ENCODE results near the gene FBXW5. TPM values are rescaled to one million over a fixed set of nuclear protein-coding genes. Genes with fewer than 3 reads are reported as not detected.

The FBXW5 gene
- 10 to 100 TPM; 67.7 to 74.9 TPM for total RNA-seq

GRCh38 chr9:136944519-136945332 lies at the start of gene FBXW5, which contains the start of gene C8G:
Gene FBXW5, minus strand, starts transcription at chr9:136944738. Its CDS starts 655 bp downstream, at chr9:136944083.
Gene C8G, plus strand, starts transcription at chr9:136945243. Its CDS starts 78 bp downstream, at chr9:136945321.
- DNase-seq (peak; percentile 96 to 98), ATAC-seq (replicated peaks in 1 of 2) (peak; percentile 81 to 83)
- no peaks in the 10 kb centered on the region for H3K9me3 Mint-ChIP-seq
- H3K27me3 Mint-ChIP-seq (ENCODE audit: low read depth): no peaks in the 10 kb centered on the region
- H3K36me3 Mint-ChIP-seq (ENCODE audit: insufficient read depth in 2 of 2): peaks cover 0 to 1% of the 10 kb centered on the region in 2 donors
- H3K27ac Mint-ChIP-seq: peak within 1 kb of the TSS; percentile 61
- peak within 1 kb of the TSS; percentile 79 to 80 for H3K4me3 Mint-ChIP-seq
- peaks cover 19% of the 10 kb centered on the region for H3K4me1 Mint-ChIP-seq (ENCODE audit: low read depth)

- ATAC-seq (replicated peaks in 1 of 2): no peak
Measured at GRCh38 chr9:136992819-136993369, 48.4 kb upstream of the FBXW5 start.

GRCh38 chr9:136991993-136992818 lies 47.7 kb upstream of the FBXW5 start, which contains the start of gene PAXX:
Gene PAXX, plus strand, starts transcription at chr9:136992422. Its CDS starts 22 bp downstream, at chr9:136992444.
- H3K27me3 Mint-ChIP-seq (ENCODE audit: low read depth): no peaks in the 10 kb centered on the region
- no peaks in the 10 kb centered on the region for H3K9me3 Mint-ChIP-seq
- peak; percentile 90 to 93 for ATAC-seq (replicated peaks in 1 of 2)
- H3K4me3 Mint-ChIP-seq: peak within 1 kb of the TSS; percentile 85 to 88
- H3K36me3 Mint-ChIP-seq (ENCODE audit: insufficient read depth in 2 of 2): no peaks in the 10 kb centered on the region
- peak within 1 kb of the TSS; percentile 54 for H3K27ac Mint-ChIP-seq
- peaks cover 22% of the 10 kb centered on the region for H3K4me1 Mint-ChIP-seq (ENCODE audit: low read depth)
- DNase-seq: peak; percentile 96 to 99

More at GRCh38 chr9:136992819-136993369, 48.4 kb upstream of the FBXW5 start:
- Mint-ChIP-seq H3K27ac (no peak overlapping the region), H3K9me3 (no peaks in the 10 kb centered on the region), H3K27me3 (ENCODE audit: low read depth) (peaks cover 4% of the 10 kb centered on the region), H3K4me1 (ENCODE audit: low read depth) (peaks cover 29% of the 10 kb centered on the region), H3K36me3 (ENCODE audit: insufficient read depth in 2 of 2) (no peaks in the 10 kb centered on the region), H3K4me3 (peak overlapping the region; percentile 85 to 88)
- DNase-seq: no peak

GRCh38 chr9:136990242-136990911 lies 45.8 kb upstream of the FBXW5 start:
- H3K9me3 Mint-ChIP-seq: no peaks in the 10 kb centered on the region
- H3K4me3 Mint-ChIP-seq: peak overlapping the region in 1 of 2 donors; percentile 11
- H3K27ac Mint-ChIP-seq: peak overlapping the region; percentile 26
- no peaks in the 10 kb centered on the region for H3K36me3 Mint-ChIP-seq (ENCODE audit: insufficient read depth in 2 of 2)
- peaks cover 15% of the 10 kb centered on the region for H3K4me1 Mint-ChIP-seq (ENCODE audit: low read depth)
- no peak for ATAC-seq (replicated peaks in 1 of 2)
- peaks cover 5% of the 10 kb centered on the region for H3K27me3 Mint-ChIP-seq (ENCODE audit: low read depth)
- no peak for DNase-seq

GRCh38 chr9:136988872-136989271 lies 44.3 kb upstream of the FBXW5 start:
- no peak overlapping the region for H3K4me3 Mint-ChIP-seq
- H3K4me1 Mint-ChIP-seq (ENCODE audit: low read depth): peaks cover 13% of the 10 kb centered on the region
- H3K27me3 Mint-ChIP-seq (ENCODE audit: low read depth): peaks cover 10% of the 10 kb centered on the region
- no peaks in the 10 kb centered on the region for H3K36me3 Mint-ChIP-seq (ENCODE audit: insufficient read depth in 2 of 2)
- DNase-seq: no peak
- ATAC-seq (replicated peaks in 1 of 2): no peak
- no peak overlapping the region for H3K27ac Mint-ChIP-seq
- H3K9me3 Mint-ChIP-seq: no peaks in the 10 kb centered on the region

GRCh38 chr9:136985853-136986252 lies 41.3 kb upstream of the FBXW5 start:
- DNase-seq (no peak), ATAC-seq (replicated peaks in 1 of 2) (no peak)
- Mint-ChIP-seq H3K27me3 (ENCODE audit: low read depth) (peaks cover 14% of the 10 kb centered on the region), H3K27ac (no peak overlapping the region), H3K4me3 (no peak overlapping the region), H3K4me1 (ENCODE audit: low read depth) (no peaks in the 10 kb centered on the region), H3K36me3 (ENCODE audit: insufficient read depth in 2 of 2) (no peaks in the 10 kb centered on the region), H3K9me3 (no peaks in the 10 kb centered on the region)

- DNase-seq (no peak), ATAC-seq (replicated peaks in 1 of 2) (peak in 1 of 2 donors; percentile 25)
- Mint-ChIP-seq H3K4me3 (no peak overlapping the region), H3K27ac (no peak overlapping the region), H3K4me1 (ENCODE audit: low read depth) (no peaks in the 10 kb centered on the region), H3K36me3 (ENCODE audit: insufficient read depth in 2 of 2) (no peaks in the 10 kb centered on the region), H3K27me3 (ENCODE audit: low read depth) (peaks cover 14% of the 10 kb centered on the region), H3K9me3 (no peaks in the 10 kb centered on the region)
Measured at GRCh38 chr9:136985027-136985602, 40.6 kb upstream of the FBXW5 start.

- H3K36me3 Mint-ChIP-seq (ENCODE audit: insufficient read depth in 2 of 2): no peaks in the 10 kb centered on the region
- H3K4me3 Mint-ChIP-seq: no peak overlapping the region
- ATAC-seq (replicated peaks in 1 of 2) (no peak), DNase-seq (no peak)
- H3K27me3 Mint-ChIP-seq (ENCODE audit: low read depth): peaks cover 14% of the 10 kb centered on the region
- no peaks in the 10 kb centered on the region for H3K4me1 Mint-ChIP-seq (ENCODE audit: low read depth)
- H3K27ac Mint-ChIP-seq: no peak overlapping the region
- H3K9me3 Mint-ChIP-seq: no peaks in the 10 kb centered on the region
Measured at GRCh38 chr9:136984464-136985026, 40.0 kb upstream of the FBXW5 start.

GRCh38 chr9:136983656-136984314 lies 39.2 kb upstream of the FBXW5 start:
- Mint-ChIP-seq H3K27me3 (ENCODE audit: low read depth) (peaks cover 14% of the 10 kb centered on the region), H3K27ac (no peak overlapping the region), H3K36me3 (ENCODE audit: insufficient read depth in 2 of 2) (no peaks in the 10 kb centered on the region), H3K4me3 (no peak overlapping the region), H3K4me1 (ENCODE audit: low read depth) (no peaks in the 10 kb centered on the region), H3K9me3 (no peaks in the 10 kb centered on the region)
- DNase-seq: no peak
- ATAC-seq (replicated peaks in 1 of 2): no peak

- DNase-seq (no peak), ATAC-seq (replicated peaks in 1 of 2) (no peak)
- H3K27ac Mint-ChIP-seq: no peak overlapping the region
- no peaks in the 10 kb centered on the region for H3K4me1 Mint-ChIP-seq (ENCODE audit: low read depth)
- no peaks in the 10 kb centered on the region for H3K9me3 Mint-ChIP-seq
- no peak overlapping the region for H3K4me3 Mint-ChIP-seq
- peaks cover 14% of the 10 kb centered on the region for H3K27me3 Mint-ChIP-seq (ENCODE audit: low read depth)
- no peaks in the 10 kb centered on the region for H3K36me3 Mint-ChIP-seq (ENCODE audit: insufficient read depth in 2 of 2)
Measured at GRCh38 chr9:136983167-136983566, 38.6 kb upstream of the FBXW5 start.

GRCh38 chr9:136982232-136983051 lies 37.9 kb upstream of the FBXW5 start, which contains the start of gene LCNL1:
Gene LCNL1, plus strand, starts transcription at chr9:136982993. Its CDS starts 594 bp downstream, at chr9:136983587.
- Mint-ChIP-seq H3K27ac (no peak within 1 kb of the TSS), H3K4me3 (no peak within 1 kb of the TSS)

More at GRCh38 chr9:136982232-136983051, 37.9 kb upstream of the FBXW5 start, which contains the start of gene LCNL1:
- Mint-ChIP-seq H3K27me3 (ENCODE audit: low read depth) (peaks cover 14% of the 10 kb centered on the region), H3K36me3 (ENCODE audit: insufficient read depth in 2 of 2) (no peaks in the 10 kb centered on the region), H3K9me3 (no peaks in the 10 kb centered on the region), H3K4me1 (ENCODE audit: low read depth) (no peaks in the 10 kb centered on the region)
- ATAC-seq (replicated peaks in 1 of 2) (no peak), DNase-seq (no peak)
